Dermis microvascular lymphatic vessel endothelial cell (primary cell): ENCODE data around the gene ITFG1. TPM values are rescaled to one million over a fixed set of nuclear protein-coding genes. Genes with fewer than 3 reads are reported as not detected.
A peak's percentile ranks its signal among the peaks of the same experiment; 100 is the strongest.
"Not testable (repeated sequence)": the region's sequence is repeated elsewhere in the genome, so short reads cannot be mapped to it uniquely, and the experiment has no call there.

Source experiments
- DNase-seq, 2 donors: peaks; one replicate each; pipeline versions ENCODE4 v3.0.0 to v3.0.0-alpha.2; 2010; ENCODE audit warnings: low read depth in 2 of 2
- total RNA-seq: library from RNA; depleted of rRNA; stranded (reverse); fragments of >200 nt; gene quantifications from 2 replicates; pipeline ENCODE4 v1.2.1, GENCODE V29; 2014

ITFG1 gene
- total RNA-seq, 1 donor from 2014 or later = 42.0 TPM

DNA sequence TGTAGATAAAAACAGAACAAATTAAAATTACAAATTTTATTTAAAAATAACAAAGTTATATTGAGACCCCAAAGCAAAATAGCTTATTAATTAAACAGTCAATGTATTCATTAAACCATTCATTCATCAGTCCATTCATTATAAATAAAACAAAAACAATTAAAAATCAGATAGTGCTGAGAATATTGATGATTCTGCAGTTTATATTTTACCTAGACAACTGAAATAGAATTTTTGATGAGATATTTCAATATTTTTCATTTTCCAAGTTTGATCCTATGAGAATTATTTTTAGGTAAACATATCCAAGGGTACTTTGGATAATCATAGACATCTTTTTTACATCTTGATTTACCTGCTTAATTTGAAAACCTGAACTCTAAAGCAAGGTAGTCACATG lies 301.9 kb downstream of the ITFG1 start:
- DNase-seq = no peak

DNA sequence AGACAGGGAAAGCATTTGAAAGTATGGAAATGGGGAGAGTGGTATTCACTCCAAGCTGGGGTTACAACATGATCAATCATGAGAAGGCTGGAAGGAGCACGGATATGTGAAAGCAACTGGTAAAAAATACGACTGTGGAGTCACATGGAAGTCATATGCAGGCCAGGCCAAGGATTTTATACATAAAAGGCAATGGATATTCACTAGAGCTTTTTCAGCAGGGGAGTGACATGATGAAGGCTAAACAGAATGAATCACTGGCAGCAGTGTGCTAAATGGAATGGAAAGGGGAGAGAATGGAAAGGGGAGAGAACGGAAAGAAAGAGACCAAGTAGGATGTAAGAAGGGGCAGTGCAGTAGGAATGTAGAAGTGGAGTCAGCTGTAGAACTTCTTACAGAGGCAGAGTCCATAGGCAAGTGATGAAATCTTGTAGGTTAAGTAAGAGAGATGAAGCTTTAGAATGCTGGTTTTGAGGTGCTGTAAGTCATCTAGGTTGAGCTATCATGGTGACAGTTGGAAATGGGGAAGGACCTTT lies 304.1 kb downstream of the ITFG1 start:
- no peak for DNase-seq

DNA sequence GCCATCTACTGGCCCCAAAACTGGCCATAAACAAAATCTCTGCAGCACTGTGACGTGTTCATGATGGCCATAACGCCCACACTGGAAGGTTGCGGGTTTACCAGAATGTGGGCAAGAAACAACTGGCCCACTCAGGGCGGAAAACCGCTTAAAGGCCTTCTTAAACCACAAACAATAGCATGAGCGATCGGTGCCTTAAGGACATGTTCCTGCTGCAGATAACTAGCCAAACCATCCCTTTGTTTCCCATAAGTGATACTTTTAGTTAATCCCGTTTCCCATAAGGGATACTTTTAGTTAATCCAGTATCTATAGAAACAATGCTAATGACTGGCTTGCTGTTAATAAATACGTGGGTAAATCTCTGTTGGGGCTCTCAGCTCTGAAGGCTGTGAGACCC lies 308.4 kb downstream of the ITFG1 start:
- not testable (repeated sequence) for DNase-seq

- DNase-seq = no peak
Observed at GRCh38 chr16:47150067-47150466, 310.8 kb downstream of the ITFG1 start.

- no peak for DNase-seq
Observed at GRCh38 chr16:47144559-47144877, 316.3 kb downstream of the ITFG1 start.

DNA sequence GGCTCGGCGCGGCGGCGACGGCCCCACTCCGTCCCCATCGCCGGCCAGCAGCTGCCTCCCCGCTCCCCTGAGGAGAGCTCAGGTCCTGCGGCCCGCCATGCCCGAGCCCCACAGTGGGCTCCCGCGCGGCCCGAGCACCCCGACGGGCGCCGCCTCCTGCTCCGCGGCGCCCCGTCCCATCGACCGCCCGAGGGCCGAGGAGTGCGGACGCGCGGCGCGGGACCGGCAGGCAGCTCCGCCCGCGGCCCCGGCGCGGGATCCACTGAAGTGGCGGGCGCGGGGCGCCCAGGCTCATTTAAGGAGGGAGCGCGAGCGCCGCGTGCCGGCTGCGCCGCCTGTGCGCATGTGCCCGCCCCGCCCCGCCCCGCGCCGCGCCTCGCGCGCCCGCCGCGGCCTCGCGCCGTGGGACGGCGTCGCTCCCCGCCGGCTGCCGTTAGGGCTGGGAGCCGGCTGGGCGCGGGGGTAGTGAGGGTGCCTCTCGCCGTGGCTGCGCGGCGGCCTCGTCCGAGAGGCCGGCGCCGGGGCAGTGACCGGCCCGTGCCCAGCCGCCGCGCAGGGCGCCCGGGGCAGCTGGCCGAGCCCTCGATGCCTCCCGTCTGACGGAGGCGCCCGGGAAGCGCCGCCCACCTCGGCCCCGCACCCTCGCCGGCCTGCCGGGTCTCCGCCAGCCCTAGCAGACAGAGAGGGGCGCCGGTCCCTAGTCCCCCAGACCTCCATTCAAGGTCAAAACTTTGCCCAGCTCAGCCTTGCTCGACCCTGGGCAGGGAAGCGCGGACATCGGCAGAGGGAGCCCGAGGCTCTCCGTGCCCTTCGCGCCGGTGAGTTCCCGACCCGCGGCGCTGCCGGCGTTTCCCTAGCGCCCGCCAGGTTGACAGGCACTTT lies 316.9 kb downstream of the ITFG1 start, which contains the start of gene NETO2:
Gene NETO2 (minus strand): TSS at position 269 of the 882 bp plus-strand sequence. CDS start 333 bp downstream, outside the sequence.
- peak in 1 of 2 donors; percentile 65 for DNase-seq

DNA sequence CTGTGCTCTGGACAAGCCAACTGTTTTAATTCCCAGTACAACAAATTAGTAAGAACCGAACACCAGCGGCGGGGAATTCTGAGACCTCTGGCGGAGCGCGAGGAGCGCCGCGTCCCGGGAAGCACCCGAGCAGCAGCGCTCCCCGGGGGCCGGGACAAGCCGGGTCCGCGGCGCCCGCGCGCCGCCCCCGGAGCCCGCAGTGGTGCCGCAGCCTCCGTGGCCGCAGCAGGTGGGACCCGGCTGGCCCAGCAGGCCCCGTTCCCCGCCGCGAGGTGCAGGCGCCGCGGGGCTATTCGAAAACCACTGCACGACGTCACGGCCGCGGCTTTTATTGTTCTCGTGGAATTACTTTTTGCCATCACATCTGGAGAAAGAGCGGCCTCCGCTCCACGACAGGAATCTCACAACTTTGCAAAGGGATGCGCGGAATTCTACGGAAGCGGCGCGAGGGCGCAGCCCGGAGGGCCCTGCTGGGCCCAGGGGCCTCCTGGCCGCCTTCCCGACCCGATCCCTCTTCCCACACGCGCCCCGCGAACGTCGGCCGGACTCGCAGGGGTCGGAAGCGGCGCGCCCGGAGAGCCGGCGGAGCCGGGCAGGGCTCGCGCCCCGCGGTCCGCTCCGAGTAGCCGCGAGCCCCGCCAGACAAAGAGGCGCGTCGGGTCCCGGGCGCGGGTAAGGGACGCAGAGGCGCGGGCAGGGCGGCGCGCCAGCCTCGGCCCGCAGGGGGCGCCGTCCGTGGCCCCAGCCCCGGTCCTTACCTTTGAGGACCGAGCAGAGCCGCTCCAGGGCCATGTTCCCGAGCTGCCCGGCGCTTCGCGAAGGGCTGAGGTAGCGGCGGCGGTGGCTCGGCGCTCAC lies 317.8 kb downstream of the ITFG1 start:
- DNase-seq = peak; percentile 33 to 84

- peak in 1 of 2 donors; percentile 34 for DNase-seq
Observed at GRCh38 chr16:47142486-47142820, 318.4 kb downstream of the ITFG1 start.

DNA sequence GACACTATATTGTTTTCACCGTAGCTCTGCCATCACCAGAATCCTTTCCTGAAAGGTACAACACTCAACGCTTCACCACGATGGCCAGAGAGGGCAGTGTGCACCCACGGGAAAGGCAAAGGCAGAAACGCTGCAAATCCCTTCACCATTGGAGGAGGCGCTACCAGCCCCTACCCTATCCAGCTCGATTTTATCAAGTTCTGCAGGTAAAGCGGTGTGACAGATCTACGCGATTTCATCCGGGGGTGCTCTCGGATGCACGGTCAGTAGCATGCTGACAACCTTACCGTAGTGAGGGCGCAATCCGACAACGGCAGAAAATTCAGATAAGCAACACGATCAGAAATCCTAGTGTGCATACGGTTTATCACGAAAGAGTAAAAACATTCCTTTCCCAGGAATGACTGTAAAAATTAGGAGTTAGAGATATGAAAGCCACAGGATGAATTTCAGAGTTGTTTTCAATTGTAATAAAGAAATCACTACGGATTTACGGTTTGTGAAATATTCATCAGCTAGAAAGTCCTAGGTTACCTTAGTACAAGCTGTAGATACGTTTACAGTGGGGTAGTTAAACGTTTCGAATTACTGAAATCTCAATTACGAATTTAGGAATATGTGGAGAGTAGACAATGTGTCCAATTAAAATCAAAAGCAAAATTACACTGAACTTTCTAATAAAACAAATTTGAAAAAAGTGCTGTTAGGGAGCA lies 318.9 kb downstream of the ITFG1 start:
- peak; percentile 83 to 89 for DNase-seq

DNA sequence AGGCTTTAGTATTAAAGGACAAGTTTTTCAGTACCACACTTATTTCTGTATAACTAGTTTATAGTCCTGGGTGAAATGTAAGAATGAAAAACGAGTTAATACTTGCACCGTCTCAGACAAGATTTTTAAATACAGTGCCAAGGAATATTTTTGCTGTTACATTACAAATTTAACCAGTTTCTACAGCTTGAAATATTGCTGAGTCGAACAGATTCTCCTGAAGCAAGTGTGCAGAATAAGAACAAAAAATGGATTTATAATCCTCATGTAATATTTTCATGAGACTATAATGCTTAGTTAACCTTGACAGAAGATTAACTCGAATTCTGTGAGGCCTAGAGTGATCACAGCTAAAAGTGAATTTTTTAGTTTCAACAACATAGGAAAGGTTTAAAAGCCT lies 320.2 kb downstream of the ITFG1 start:
- DNase-seq = no peak

DNA sequence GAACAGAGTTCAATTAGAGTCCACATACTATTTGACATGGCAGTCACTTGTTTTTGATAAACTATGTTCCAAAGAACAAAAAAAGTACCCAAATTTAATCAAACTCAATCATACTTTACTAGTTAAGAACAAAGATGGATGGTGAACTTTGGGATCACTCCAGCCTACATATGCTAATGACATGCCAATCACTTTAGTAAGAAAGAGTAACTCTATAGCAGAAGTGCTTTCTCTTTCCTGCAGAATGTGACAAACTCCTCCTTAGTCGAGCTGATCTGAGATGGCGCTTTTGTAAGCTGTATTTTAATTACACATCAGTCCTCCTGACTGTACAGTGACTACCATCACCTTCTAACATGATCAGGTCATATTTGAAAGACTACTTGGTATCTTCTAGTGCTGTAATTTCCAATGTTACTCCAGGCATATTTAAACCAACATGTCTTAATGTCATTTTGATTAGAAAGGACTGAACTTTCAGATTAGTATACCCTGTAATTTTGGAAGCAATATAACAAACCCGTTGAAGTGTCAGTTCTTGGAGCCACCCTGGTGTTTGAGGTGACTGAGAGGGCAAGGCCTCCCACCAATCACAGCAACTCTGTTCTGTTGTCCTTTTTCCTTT lies 321.2 kb downstream of the ITFG1 start:
- no peak for DNase-seq

- DNase-seq = peak in 1 of 2 donors; percentile 7
Observed at GRCh38 chr16:47137925-47138324, 322.9 kb downstream of the ITFG1 start.

DNA sequence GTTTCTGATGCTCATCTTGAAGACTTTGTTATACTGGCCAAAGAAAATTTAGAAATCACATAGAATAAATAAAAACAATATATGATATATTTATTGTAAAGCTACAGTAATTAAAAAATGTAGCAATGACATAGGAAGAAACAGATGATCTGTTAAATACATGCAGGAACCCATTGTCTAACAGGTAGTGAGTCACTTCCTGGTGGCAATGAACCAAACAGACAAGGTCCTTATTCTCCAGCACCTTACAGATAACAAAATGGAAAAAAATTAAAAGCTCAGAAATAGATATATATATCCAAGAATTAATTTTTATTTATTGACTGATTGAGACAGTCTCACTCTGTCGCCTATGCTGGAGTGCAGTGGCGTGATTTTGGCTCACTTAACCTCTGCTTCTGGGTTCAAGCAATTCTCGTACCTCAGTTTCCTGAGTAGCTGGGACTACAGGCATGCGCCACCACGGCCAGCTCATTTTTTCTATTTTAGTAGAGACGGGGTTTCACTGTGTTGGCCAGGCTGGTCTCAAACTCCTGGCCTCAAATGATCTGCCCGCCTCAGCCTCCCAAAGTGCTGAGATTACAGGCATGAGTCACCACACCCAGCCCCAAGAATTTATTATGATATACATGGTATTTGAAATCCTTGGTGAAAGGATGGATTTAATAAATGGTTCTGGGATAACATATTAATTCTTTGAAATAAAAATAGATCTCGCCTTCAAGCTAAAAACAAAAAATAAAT lies 324.6 kb downstream of the ITFG1 start:
- DNase-seq = peak; percentile 84 to 92

- no peak for DNase-seq
Observed at GRCh38 chr16:47134550-47134949, 326.3 kb downstream of the ITFG1 start.

GRCh38 chr16:47132308-47132707 lies 328.6 kb downstream of the ITFG1 start:
- peak in 1 of 2 donors; percentile 39 for DNase-seq

DNA sequence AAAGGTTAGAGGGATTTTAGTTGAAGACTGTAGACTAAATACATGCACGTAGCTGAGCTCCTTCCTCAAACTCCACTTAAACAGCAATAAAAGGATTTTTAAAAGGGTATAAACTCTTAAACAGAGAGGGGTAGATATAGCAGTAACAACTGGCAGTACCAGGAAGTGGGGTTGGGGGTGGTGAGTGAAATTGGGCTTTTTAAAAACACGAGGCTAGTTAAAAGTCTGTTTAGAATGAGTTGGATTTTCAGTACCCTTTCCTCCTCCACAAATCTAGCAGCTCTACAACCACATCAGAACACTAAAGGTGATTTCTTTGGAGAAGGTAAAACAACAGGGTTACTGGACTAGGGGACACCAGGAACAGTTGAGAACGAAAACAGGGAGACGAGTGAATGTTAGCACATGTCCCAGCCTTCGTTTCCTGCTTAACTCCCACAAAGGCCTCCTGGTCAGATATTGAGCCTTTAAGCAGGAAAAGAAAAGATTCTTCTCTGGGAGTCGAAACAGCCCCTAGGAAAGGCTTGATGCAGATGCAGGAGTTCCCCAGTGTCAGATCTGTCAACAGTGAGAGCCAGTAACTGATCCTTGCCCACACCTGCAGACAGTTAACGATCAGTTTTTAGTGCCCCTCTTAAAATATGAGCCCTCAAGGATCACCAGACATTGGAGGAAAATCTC lies 331.0 kb downstream of the ITFG1 start:
- DNase-seq = no peak

GRCh38 chr16:47127541-47127940 lies 333.3 kb downstream of the ITFG1 start:
- DNase-seq = no peak

- no peak for DNase-seq
Observed at GRCh38 chr16:47125757-47126156, 335.1 kb downstream of the ITFG1 start.

DNA sequence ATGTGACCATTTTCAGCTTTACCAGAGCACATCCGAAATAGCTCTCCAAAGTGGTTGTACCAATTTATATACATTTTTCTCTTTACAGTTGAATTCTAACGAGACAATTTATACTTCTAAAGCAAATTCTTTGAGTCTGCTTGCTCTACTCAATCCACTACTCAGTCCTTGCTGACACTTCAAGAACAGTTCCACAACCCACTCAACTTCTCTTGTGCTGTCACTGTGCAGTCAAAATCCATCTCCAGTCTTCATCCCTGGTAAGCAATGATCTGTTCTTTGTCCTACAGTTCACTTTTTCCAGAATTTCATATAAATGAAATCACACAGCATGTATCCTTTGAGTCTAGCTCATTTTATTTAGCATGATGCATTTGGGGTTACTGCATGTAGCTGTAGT lies 347.7 kb downstream of the ITFG1 start:
- DNase-seq = no peak

GRCh38 chr16:47110939-47111338 lies 349.9 kb downstream of the ITFG1 start:
- DNase-seq = no peak
